HL-60 (cell line): ENCODE data around the gene MMP20.

Experiments
- GABPA ChIP-seq: IDR thresholded peaks from 2 replicates; pipeline ENCODE4 v1.6.1; 2012; ENCODE audit warnings: low read depth
- POLR2AphosphoS5 ChIP-seq: IDR thresholded peaks from 2 replicates; pipeline ENCODE4 v1.6.1; 2012; ENCODE audit warnings: low read depth
- TF ChIP-seq, protein P1 (sequence below): IDR thresholded peaks from 2 replicates; pipeline ENCODE4 v1.6.1; 2012; ENCODE audit warnings: low read depth; ENCODE audit not compliant: insufficient replicate concordance
- TF ChIP-seq, protein P2 (sequence below): IDR thresholded peaks from one replicate; pipeline ENCODE4 v1.5.1; 2011; ENCODE audit warnings: low read length, control low read depth, inconsistent platforms; ENCODE audit not compliant: insufficient read depth

DNA sequence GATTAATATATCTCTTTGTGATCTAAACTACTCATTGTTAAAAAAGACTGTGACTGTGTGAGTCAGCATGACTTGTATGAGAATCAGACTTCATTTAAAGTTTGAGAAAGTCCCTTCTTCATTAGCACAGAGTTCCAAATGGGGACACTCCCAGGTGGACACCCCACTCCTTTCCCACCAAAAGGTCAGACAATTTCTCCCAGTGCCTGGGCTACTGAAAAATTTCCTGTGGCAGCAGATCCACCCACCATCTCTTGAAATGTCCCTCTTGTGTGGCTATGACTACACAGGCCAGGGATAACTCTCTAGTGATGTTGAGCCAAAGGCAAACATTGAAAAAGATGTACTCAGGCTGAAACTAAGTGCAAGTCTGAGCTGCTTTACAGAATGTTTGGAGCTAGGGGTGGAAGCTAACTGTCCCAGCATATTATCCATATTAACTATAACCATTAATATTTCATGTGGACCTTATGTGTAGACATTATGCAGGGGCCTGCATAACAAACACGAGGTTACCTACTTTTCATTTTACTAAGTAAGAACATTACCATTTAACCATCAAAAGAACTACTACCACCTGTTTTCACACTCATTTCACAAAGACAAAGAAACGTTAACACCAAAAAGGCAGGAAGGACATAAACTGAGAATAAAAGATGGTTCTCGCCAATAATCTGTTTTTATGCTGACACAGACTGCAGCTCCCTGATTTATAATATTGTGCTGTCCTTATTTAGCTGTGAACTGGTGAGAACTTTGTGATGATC lies 44.8 kb downstream of the MMP20 start:
- TF ChIP-seq, protein P1, sequence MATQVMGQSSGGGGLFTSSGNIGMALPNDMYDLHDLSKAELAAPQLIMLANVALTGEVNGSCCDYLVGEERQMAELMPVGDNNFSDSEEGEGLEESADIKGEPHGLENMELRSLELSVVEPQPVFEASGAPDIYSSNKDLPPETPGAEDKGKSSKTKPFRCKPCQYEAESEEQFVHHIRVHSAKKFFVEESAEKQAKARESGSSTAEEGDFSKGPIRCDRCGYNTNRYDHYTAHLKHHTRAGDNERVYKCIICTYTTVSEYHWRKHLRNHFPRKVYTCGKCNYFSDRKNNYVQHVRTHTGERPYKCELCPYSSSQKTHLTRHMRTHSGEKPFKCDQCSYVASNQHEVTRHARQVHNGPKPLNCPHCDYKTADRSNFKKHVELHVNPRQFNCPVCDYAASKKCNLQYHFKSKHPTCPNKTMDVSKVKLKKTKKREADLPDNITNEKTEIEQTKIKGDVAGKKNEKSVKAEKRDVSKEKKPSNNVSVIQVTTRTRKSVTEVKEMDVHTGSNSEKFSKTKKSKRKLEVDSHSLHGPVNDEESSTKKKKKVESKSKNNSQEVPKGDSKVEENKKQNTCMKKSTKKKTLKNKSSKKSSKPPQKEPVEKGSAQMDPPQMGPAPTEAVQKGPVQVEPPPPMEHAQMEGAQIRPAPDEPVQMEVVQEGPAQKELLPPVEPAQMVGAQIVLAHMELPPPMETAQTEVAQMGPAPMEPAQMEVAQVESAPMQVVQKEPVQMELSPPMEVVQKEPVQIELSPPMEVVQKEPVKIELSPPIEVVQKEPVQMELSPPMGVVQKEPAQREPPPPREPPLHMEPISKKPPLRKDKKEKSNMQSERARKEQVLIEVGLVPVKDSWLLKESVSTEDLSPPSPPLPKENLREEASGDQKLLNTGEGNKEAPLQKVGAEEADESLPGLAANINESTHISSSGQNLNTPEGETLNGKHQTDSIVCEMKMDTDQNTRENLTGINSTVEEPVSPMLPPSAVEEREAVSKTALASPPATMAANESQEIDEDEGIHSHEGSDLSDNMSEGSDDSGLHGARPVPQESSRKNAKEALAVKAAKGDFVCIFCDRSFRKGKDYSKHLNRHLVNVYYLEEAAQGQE = no peak
- TF ChIP-seq GABPA (no peak), POLR2AphosphoS5 (no peak)
- TF ChIP-seq, protein P2, sequence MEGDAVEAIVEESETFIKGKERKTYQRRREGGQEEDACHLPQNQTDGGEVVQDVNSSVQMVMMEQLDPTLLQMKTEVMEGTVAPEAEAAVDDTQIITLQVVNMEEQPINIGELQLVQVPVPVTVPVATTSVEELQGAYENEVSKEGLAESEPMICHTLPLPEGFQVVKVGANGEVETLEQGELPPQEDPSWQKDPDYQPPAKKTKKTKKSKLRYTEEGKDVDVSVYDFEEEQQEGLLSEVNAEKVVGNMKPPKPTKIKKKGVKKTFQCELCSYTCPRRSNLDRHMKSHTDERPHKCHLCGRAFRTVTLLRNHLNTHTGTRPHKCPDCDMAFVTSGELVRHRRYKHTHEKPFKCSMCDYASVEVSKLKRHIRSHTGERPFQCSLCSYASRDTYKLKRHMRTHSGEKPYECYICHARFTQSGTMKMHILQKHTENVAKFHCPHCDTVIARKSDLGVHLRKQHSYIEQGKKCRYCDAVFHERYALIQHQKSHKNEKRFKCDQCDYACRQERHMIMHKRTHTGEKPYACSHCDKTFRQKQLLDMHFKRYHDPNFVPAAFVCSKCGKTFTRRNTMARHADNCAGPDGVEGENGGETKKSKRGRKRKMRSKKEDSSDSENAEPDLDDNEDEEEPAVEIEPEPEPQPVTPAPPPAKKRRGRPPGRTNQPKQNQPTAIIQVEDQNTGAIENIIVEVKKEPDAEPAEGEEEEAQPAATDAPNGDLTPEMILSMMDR = no peak
